Cardiac muscle cell (in vitro differentiated cells and primary cell): Measurements from ENCODE around the gene ADAMTS16. TPM values are rescaled to one million over a fixed set of nuclear protein-coding genes. Genes with fewer than 3 reads are reported as not detected.

ENCODE experiments used
- DNase-seq, 2 donors: peaks; one replicate each; pipeline versions ENCODE4 v3.0.0 to v3.0.0-alpha.2; 2010 to 2017; ENCODE audit warnings: low read depth in 1 of 2, low spot score in 1 of 2
- H3K27ac ChIP-seq: fragments of 200-600 bp; sonication (generic); 2 replicates; pipeline ENCODE4 v1.5.1; 2016
- H3K27me3 ChIP-seq: fragments of 200-600 bp; sonication (generic); 2 replicates; pipeline ENCODE4 v1.6.0; 2016; ENCODE audit warnings: control low read depth
- H3K36me3 ChIP-seq: fragments of 200-600 bp; sonication (generic); 2 replicates; pipeline ENCODE4 v1.5.1; 2016; ENCODE audit warnings: control low read depth
- H3K4me1 ChIP-seq: fragments of 200-600 bp; sonication (generic); 2 replicates; pipeline ENCODE4 v1.8.1; 2017; ENCODE audit warnings: low read depth, mild to moderate bottlenecking, mixed run types
- H3K4me3 ChIP-seq: fragments of 200-600 bp; sonication (generic); 2 replicates; pipeline ENCODE4 v1.5.1; 2016; ENCODE audit warnings: mild to moderate bottlenecking
- H3K9me3 ChIP-seq: fragments of 200-600 bp; sonication (generic); 2 replicates; pipeline ENCODE4 v1.5.1; 2017; ENCODE audit warnings: low read depth, mild to moderate bottlenecking, control low read depth
- CTCF ChIP-seq: IDR thresholded peaks from 2 replicates; pipeline ENCODE4 v1.5.1; 2012; ENCODE audit warnings: low read depth, mild to moderate bottlenecking, low read length
- polyA plus RNA-seq: library from polyadenylated mRNA; unstranded; fragments of >200 nt; fragmentation: Nextera tagmentation; extraction: Ambion mirVana; gene quantifications from 2 replicates; pipeline ENCODE4 v1.2.1, GENCODE V29; 2016
- total RNA-seq: library from RNA; depleted of rRNA; stranded (reverse); fragments of >200 nt; gene quantifications from 2 replicates; pipeline ENCODE4 v1.2.3, GENCODE V29; 2016

The ADAMTS16 gene
- total and polyA plus RNA-seq, 2 experiments from 2014 or later, result not detected

GRCh38 chr5:5321137-5321536 is 181.0 kb downstream of the ADAMTS16 start:
- Histone ChIP-seq H3K36me3 (no peaks in the 10 kb centered on the region), H3K27ac (no peak overlapping the region), H3K4me3 (no peak overlapping the region), H3K9me3 (no peaks in the 10 kb centered on the region), H3K4me1 (peaks cover 1% of the 10 kb centered on the region), H3K27me3 (no peaks in the 10 kb centered on the region)
- no peak for DNase-seq
- TF ChIP-seq CTCF, result no peak

GRCh38 chr5:5323551-5323950 is 183.4 kb downstream of the ADAMTS16 start:
- H3K9me3 ChIP-seq, result no peaks in the 10 kb centered on the region
- no peak for TF ChIP-seq CTCF
- no peaks in the 10 kb centered on the region for H3K27me3 ChIP-seq
- no peak overlapping the region for H3K4me3 ChIP-seq
- peaks cover 5% of the 10 kb centered on the region for H3K4me1 ChIP-seq
- no peak for DNase-seq
- no peaks in the 10 kb centered on the region for H3K36me3 ChIP-seq
- H3K27ac ChIP-seq, result no peak overlapping the region

GRCh38 chr5:5326115-5326758 is 186.1 kb downstream of the ADAMTS16 start:
- Histone ChIP-seq H3K9me3 (no peaks in the 10 kb centered on the region), H3K36me3 (no peaks in the 10 kb centered on the region), H3K4me3 (no peak overlapping the region), H3K27ac (no peak overlapping the region), H3K27me3 (no peaks in the 10 kb centered on the region), H3K4me1 (peaks cover 5% of the 10 kb centered on the region)
- no peak for TF ChIP-seq CTCF
- peak in 1 of 2 donors; percentile 36 for DNase-seq

- Histone ChIP-seq H3K27ac (no peak overlapping the region), H3K9me3 (no peaks in the 10 kb centered on the region), H3K36me3 (no peaks in the 10 kb centered on the region), H3K4me3 (no peak overlapping the region), H3K4me1 (peaks cover 5% of the 10 kb centered on the region), H3K27me3 (no peaks in the 10 kb centered on the region)
- no peak for DNase-seq
- no peak for TF ChIP-seq CTCF
Measured at GRCh38 chr5:5327126-5327525, 187.0 kb downstream of the ADAMTS16 start.

- TF ChIP-seq CTCF, result no peak
- Histone ChIP-seq H3K27ac (no peak overlapping the region), H3K4me3 (no peak overlapping the region), H3K27me3 (no peaks in the 10 kb centered on the region), H3K4me1 (peaks cover 5% of the 10 kb centered on the region), H3K9me3 (no peaks in the 10 kb centered on the region), H3K36me3 (no peaks in the 10 kb centered on the region)
- no peak for DNase-seq
Measured at GRCh38 chr5:5330728-5331452, 190.8 kb downstream of the ADAMTS16 start.
